Mesothelial cell of epicardium (in vitro differentiated cells): Measurements from ENCODE around the gene GPR33. TPM values are rescaled to one million over a fixed set of nuclear protein-coding genes. Genes with fewer than 3 reads are reported as not detected.

Experiments
- DNase-seq, 2 experiments: peaks; one replicate each; pipeline ENCODE4 v3.0.0; 2021; ENCODE audit warnings: low spot score in 2 of 2; ENCODE audit not compliant: unreplicated experiment in 2 of 2
- H3K27ac Mint-ChIP-seq: 2 replicates; pipeline ENCODE4 v1.8.0; 2021; ENCODE audit warnings: mixed read lengths
- H3K27me3 Mint-ChIP-seq: 2 replicates; pipeline ENCODE4 v1.8.0; 2021; ENCODE audit warnings: low read depth, mixed read lengths
- H3K36me3 Mint-ChIP-seq: 2 replicates; pipeline ENCODE4 v1.8.0; 2021; ENCODE audit warnings: mixed read lengths
- H3K4me1 Mint-ChIP-seq: 2 replicates; pipeline ENCODE4 v1.8.0; 2021; ENCODE audit warnings: mixed read lengths
- H3K4me3 Mint-ChIP-seq: 2 replicates; pipeline ENCODE4 v1.8.0; 2021; ENCODE audit warnings: mild to moderate bottlenecking, moderate library complexity, mixed read lengths
- H3K9me3 Mint-ChIP-seq: 2 replicates; pipeline ENCODE4 v1.8.0; 2021; ENCODE audit warnings: mixed read lengths
- CTCF ChIP-seq: fragments of 200-600 bp; sonication (generic); IDR thresholded peaks from one replicate; pipeline ENCODE4 v1.5.0; 2021; ENCODE audit warnings: antibody characterized with exemption; ENCODE audit not compliant: unreplicated experiment
- total RNA-seq: library from RNA; stranded (reverse); gene quantifications from 3 replicates; pipeline ENCODE4 v1.2.1, GENCODE V29; 2021

Gene GPR33
- total RNA-seq, 1 donor from 2014 or later: not detected

- H3K4me3 Mint-ChIP-seq: no peak overlapping the region
- H3K4me1 Mint-ChIP-seq: no peaks in the 10 kb centered on the region
- H3K27me3 Mint-ChIP-seq: no peaks in the 10 kb centered on the region
- DNase-seq: no peak
- no peak for TF ChIP-seq CTCF
- peaks cover 37% of the 10 kb centered on the region for H3K9me3 Mint-ChIP-seq
- H3K36me3 Mint-ChIP-seq: peaks cover 40% of the 10 kb centered on the region
- H3K27ac Mint-ChIP-seq: no peak overlapping the region
Observed at GRCh38 chr14:31435276-31435675, 52.6 kb downstream of the GPR33 start.

Other genes with a start within 250 kb of the GPR33 start
- 21.5 to 24.4 TPM (median 22.2 TPM) in 3 replicates for gene HEATR5A, start 67.5 kb downstream of the GPR33 start, total RNA-seq
- 28.7 to 33.6 TPM (median 29.5 TPM) in 3 replicates for gene DTD2, start 30.5 kb downstream of the GPR33 start, total RNA-seq
- gene NUBPL, start 73.4 kb upstream of the GPR33 start, total RNA-seq: 19.7 to 22.6 TPM (median 22.1 TPM) in 3 replicates